Activated gamma-delta T cell treated with anti-CD3 and anti-CD28 coated beads, Interleukin-2, amount 50 U/mL, for 16 hours (primary cell): ENCODE data around the gene ZNF771.
"Not testable (repeated sequence)": the region's sequence is repeated elsewhere in the genome, so short reads cannot be mapped to it uniquely, and the experiment has no call there.

Source experiments
- DNase-seq: peaks from one replicate; pipeline ENCODE4 v3.0.0-alpha.2; 2020; ENCODE audit warnings: low read depth

Gene ZNF771

DNA sequence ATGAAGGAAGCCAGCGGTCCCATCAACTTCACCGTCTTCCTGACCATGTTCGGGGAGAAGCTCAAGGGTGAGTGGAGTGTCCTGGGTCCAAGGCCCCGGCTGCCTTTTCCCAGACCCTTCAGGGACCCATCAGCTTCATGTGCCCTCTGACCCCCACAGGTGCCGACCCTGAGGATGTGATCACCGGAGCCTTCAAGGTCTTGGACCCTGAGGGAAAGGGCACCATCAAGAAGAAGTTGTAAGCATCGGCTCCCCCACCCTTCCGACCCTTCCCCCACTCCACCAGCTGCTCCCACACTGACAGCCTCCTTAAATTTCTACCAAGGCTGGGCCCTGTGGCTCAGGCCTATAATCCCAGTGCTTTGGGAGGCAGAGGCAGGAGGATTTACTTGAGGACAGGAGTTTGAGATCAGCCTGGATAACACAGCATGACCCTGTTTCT lies 30.9 kb upstream of the ZNF771 start:
- no peak for DNase-seq

DNA sequence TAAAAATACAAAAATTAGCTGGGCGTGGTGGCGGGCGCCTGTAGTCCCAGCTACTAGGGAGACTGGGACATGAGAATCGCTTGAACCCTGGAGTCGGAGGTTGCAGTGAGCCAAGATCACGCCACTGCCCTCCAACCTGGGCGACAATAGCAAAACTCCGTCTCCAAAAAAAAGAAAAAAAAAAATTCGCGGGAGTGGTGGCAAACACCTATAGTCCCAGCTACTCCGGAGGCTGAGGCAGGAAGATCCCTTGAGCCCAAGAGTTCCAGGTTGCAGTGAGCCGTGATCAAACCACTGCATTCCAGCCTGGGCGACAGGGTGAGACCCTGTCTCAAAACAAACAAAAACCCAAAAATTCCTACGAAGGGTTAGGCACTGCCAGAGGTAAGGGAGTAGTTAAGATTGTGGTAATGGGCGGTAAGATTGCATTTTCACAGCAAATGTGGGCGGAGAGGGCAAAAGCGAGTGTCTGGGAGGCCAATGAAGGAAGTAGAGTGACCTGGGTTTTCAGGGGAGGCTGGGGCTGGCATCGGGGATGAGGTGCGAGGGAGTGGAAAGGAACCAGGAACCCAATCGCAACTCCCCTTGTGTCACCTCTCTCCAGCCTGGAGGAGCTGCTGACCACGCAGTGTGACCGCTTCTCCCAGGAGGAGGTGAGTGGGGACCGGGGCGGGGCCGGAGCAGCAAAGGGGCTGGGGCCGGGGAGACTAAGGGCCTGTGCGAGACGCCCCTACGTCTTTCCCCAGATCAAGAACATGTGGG lies 30.2 kb upstream of the ZNF771 start:
- no peak for DNase-seq

DNA sequence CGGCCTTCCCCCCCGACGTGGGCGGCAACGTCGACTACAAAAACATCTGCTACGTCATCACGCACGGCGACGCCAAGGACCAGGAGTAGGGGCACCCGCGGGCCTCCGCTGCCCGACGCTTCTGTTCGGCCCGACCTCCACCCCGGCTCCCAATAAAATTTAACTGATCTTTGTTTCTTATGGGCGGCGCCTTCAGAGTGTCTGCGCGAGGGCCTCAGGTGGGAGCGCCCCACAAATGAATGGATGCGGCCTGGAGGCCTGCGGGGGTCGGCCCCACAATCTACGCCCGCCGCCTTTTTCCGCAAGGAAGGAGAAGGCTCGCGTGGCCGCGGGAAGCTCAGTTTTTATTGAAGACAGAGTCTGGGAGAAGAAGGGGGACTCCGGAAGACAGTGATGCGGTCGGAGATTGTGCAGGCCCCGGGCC lies 29.6 kb upstream of the ZNF771 start:
- peak; percentile 74 for DNase-seq

DNA sequence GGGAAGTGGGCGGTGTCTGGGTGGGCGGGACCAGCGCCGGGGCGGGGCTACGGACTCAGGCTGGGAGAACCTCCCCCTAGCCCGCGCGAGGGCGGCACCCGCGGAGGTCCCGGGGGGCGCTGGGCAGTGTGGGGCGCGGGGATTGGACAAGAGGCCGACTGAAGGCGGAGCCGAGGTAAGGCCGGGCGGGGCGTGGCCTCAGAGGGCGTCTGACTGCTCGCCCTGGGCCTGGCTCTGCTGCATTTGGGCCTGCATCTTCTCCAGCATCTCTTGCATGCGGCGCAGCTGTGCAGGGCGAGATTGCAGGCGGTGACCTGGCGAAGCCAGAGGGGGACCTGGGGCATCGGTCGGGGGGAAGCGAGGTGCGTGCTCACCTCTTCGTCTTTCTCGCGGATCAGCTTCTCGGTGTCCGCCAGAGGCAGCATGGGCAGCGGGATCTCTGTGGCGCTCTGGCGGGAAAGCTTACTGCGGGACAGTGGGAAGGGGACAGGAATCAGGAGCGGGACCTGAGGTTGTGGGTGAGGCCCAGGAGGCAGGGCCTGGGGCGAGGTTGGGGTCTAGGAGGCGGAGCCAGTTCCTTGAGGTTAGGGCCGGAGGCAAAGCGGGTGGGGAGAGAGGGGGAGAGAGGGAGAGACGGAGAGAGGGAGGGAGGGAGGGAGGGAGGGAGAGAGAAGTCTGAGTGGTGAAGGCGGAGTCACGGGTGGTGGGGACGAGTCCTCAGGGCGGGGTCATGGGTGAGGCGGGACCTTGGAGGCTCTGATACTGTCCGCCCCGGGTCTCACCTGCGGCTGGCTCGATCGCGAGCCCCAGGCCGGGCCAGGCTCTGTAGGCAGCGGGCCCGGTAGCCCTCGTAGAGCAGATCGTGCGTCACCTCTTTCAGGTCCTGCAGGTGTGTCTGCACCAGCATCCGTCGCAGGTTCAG lies 28.9 kb upstream of the ZNF771 start:
- DNase-seq, result peak; percentile 99

DNA sequence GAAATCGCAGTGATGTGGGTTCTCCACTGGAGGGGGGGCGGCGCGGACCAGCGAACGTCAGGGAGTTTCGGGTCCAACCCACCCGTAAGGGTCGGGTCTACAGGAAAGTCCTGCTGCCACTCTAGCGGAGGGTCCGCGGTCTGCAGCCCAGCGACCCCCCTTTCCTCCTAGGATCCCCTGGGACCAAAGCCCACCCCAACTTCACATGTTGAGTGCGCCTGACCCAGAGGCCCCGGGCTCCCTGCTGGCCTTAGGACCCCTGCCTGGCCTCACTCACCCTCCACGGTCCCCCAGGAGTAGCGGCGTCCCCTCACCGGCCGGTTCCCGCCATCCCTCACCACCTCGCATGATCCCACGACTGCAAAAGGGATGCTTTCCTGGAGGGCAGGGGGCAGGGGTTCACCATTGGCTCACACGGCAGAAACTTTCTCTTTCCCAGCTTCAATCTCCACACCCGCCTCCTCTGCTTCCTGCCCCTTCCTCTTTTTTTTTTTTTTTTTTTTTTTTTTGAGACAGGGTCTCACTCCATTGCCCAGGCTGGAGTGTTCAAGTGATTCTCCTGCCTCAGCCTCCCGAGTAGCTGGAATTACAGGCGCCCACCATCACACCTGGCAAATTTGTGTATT lies 28.1 kb upstream of the ZNF771 start:
- no peak for DNase-seq

GRCh38 chr16:30380072-30380802 lies 27.2 kb upstream of the ZNF771 start:
- no peak for DNase-seq

DNA sequence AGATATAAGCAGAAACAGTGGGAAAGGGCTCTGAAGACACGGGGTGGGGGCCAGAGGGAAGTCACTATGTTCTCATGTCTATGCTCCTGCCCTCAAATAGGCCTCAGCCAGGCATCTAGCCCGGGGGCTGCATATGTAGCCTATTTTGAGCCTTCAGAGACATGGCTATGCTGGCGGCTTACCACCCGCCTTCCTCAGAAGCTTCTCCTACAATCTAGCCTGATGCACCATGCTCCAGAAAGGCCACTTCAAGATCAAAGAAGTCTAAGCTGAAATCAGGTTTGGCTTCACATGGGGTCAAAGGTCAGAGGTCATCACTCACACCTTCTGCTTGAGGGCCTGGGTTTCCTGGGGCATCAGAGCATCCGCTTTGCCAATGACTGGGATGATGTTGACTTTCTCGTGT lies 26.6 kb upstream of the ZNF771 start:
- DNase-seq, result no peak

DNA sequence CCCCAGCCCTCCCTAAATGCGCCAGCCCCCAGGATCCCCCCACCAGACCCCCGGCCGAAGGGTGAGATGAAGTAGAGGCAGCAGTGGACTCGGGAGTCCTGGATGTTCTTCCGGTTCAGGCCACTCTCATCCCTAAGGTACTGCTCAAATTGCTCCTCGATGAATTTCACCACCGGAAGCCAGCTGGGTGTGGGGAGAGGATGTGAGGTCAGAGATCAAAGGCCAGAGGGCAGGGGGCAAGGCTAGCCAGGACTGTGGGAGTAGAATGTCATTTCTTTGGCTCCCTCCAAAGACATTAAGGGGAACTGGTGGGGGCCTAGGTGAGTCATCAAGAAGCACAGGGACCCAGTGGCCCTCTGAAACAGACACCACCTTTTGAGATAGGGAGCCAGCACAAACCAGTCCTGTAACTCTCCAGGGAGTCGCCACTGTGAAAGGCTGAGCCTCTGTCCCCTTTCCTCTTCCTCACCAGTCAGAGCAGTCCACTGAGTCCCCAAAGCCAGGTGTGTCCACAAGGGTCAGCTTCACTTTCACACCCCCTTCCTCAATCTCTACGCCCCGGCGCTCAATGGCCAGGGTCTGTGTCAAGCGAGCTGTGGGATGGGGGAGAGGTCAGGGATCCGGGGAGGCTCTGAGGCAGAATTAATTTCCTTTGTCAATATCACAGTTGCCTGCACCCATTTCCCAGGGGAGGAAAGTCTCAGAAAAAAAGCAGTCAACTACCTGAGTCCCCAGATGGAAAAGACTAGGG lies 25.9 kb upstream of the ZNF771 start:
- DNase-seq, result no peak

DNA sequence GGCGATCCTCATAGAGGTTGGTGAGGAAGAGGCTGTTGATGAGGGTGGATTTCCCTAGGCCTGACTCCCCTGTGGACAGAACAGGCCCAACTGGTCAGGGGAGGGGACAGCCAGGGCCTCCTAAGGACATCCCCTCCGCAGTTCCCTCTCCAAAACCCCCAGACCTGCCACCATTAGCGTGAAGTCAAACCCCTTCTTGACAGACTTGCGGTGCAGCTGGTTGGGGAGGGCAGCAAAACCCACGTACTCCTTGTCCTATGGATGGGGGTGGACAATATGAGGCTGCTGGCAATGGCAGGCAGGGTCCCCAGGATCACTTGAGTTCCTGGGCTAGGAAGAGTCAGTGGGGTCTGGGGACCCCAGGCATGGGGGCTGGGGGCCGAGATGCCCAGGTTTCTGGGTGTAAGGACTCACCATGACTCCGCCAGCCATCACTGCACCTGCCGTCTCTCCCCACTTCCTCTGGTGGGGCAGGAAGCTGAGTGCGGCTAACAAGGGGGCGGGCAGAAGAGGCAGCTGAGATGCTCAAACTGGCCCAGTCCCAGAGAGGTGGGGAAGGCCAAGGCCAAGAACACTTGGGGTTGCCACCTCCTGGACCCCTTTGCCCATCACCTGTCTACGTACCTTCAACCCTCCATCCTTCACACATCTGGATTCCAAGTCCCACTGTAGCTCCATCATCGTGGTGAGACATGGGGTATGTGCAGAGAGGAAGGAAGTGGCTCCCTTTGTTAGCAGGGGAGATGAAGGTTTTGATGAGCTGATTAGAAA lies 25.1 kb upstream of the ZNF771 start, which contains the start of gene SEPTIN1:
Gene SEPTIN1, minus strand, starts transcription at position 451 of the 771 bp plus-strand sequence. Its CDS starts 19 bp downstream, at position 432.
- peak; percentile 67 for DNase-seq

GRCh38 chr16:30383521-30383920 lies 23.9 kb upstream of the ZNF771 start:
- DNase-seq, result no peak

DNA sequence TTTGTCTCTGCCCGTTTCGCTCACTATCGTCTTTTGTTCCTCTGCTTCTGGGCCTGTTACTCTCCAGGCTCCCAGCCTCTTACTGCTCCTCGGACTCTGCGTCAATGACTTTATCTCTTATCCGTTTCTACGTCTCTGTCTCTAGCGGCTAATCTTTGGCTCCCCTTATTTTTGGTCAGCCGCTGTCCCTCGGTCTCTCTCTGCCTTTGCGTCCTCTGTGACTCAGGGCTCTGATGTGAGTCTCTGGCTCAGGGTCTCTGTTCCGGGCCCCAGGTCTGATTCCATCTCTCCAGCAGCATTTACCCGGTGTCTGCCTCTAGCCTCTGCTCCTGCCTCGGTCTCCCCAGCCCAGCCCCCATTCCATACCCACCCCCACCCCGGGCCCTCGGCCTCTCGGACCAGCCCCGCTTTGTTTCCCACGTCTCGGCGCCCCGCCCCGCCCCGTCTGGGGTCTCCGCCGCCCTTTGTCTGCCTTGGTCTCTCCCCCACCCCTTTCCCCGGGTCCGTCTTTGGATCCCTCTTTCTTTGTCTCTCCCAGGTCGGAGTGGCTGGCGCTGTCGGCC lies 12.7 kb upstream of the ZNF771 start:
- no peak for DNase-seq

DNA sequence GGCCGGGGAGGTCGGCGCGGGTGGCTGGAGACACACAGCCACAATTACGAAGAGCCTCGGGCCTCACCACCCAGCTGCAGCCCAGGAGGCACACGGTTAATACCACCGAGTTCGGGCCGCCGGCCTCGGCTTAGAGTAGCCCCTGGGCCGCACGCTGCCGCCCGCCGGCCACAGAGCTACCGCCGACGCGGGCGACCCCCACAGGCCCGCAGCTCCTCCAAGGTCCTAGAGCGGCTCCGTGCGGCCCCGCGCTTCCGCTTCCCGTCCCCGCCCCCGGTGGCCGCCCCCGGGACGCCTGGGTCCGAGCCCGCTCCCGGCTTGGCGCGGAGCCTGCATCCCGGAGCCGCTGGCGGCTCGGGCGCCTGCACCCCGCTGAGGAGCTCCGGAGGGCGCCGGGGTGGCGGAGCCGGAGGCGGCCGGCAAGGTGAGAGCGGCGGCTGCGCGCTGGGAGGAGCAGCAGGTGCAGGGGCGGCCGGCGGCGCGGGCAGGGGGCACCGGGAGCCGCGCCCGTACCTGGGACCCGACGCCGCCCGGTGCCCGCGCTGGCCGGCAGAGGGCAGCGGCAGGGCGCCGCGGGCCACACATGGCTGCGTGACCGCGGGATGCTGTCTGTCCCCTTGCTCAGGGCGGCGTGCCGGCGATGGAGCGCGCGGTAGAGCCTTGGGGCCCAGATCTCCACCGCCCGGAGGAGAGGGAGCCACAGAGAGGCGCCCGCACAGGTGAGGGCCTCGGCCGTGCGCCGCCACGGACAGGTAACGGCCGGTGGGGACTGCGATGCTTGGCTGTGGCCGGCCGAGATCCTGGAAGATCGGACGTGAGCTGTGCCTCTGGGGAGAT lies 12.0 kb upstream of the ZNF771 start, which contains the start of gene ZNF48:
Gene ZNF48, plus strand, starts transcription at position 266 of the 837 bp plus-strand sequence. Its CDS starts 375 bp downstream, at position 641.
- no peak for DNase-seq

- no peak for DNase-seq
These were observed 11.3 kb upstream of the ZNF771 start for GRCh38 chr16:30395992-30396585.

DNA sequence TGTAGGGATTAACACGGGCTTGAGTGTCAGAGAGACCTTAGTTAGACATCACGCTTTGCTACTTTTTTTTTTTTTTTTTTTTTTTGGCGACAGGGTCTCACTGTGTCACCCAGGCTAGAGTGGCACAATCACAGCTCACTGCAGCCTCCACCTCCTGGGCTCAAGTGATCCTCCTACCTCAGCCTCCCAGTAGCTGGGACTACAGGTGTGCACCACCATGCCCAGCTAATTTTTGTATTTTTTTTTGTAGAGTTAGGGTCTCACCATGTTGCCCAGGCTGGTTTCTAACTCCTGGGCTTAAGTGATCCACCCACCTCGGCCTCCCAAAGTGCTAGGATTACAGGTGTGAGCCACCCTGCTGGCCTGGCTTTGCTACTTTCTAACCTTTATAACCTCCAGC lies 10.8 kb upstream of the ZNF771 start:
- DNase-seq, result not testable (repeated sequence)

- DNase-seq, result no peak
These were observed 10.3 kb upstream of the ZNF771 start for GRCh38 chr16:30397056-30397455.

DNA sequence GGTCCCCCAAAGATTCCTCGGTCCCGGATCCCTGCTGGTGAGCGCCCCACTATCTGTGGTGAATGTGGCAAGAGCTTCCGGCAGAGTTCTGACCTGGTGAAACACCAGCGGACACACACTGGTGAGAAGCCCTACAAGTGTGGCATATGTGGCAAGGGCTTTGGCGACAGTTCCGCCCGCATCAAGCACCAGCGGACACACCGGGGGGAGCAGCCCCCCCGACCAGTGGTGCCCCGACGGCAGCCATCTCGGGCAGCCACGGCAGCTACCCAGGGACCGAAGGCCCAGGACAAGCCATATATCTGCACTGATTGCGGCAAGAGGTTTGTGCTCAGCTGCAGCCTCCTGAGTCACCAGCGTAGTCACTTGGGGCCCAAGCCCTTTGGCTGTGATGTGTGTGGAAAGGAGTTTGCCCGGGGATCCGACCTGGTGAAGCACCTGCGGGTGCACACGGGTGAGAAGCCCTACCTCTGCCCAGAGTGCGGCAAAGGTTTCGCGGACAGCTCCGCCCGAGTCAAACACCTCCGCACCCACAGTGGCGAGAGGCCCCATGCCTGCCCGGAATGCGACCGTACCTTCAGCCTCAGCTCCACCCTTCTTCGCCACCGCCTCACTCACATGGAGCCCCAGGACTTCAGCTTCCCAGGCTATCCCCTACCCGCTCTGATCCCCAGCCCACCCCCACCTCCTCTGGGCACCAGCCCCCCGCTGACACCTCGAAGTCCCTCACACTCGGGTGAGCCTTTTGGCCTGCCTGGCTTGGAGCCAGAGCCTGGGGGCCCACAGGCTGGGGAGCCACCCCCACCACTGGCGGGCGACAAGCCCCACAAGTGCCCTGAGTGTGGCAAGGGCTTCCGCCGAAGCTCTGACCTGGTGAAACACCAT lies 9.4 kb upstream of the ZNF771 start:
- no peak for DNase-seq

GRCh38 chr16:30398661-30399434 lies 8.6 kb upstream of the ZNF771 start:
- DNase-seq, result no peak
